Osteoblast (primary cell): ENCODE data around the gene CADM4. TPM values are rescaled to one million over a fixed set of nuclear protein-coding genes. Genes with fewer than 3 reads are reported as not detected.

ENCODE experiments used
- DNase-seq: peaks from one replicate; pipeline ENCODE4 v3.0.0; 2011; ENCODE audit warnings: low spot score, mixed read lengths; ENCODE audit not compliant: insufficient read length; ENCODE audit errors: missing footprints
- H2AFZ ChIP-seq: 2 replicates; pipeline ENCODE4 v1.6.0; 2011; ENCODE audit warnings: mild to moderate bottlenecking, low read length
- H3K27ac ChIP-seq: 2 replicates; pipeline ENCODE4 v1.5.1; 2011; ENCODE audit warnings: mild to moderate bottlenecking, low read depth, low read length, moderate library complexity
- H3K27me3 ChIP-seq: 2 replicates; pipeline ENCODE4 v1.6.0; 2012; ENCODE audit warnings: mild to moderate bottlenecking, control low read depth, inconsistent platforms, low read length, moderate library complexity; ENCODE audit not compliant: insufficient read depth
- H3K36me3 ChIP-seq: 2 replicates; pipeline ENCODE4 v1.5.1; 2011; ENCODE audit warnings: mild to moderate bottlenecking, low read length, control low read depth, moderate library complexity; ENCODE audit not compliant: insufficient read depth
- H3K4me1 ChIP-seq: 2 replicates; pipeline ENCODE4 v1.5.1; 2011; ENCODE audit warnings: mild to moderate bottlenecking, low read length, control low read depth, moderate library complexity; ENCODE audit not compliant: insufficient read depth
- H3K4me2 ChIP-seq: 2 replicates; pipeline ENCODE4 v1.6.0; 2011; ENCODE audit warnings: mild to moderate bottlenecking, low read length; ENCODE audit not compliant: insufficient read depth
- H3K4me3 ChIP-seq: fragments of 200-600 bp; sonication (generic); 3 replicates; pipeline ENCODE4 v1.5.1; 2012; ENCODE audit warnings: mild to moderate bottlenecking, low read length, inconsistent platforms; ENCODE audit not compliant: insufficient read depth
- H3K79me2 ChIP-seq: 2 replicates; pipeline ENCODE4 v1.6.0; 2012; ENCODE audit warnings: mild to moderate bottlenecking, low read length, control low read depth, inconsistent platforms; ENCODE audit not compliant: insufficient read depth
- H3K9me3 ChIP-seq: 2 replicates; pipeline ENCODE4 v1.5.1; 2011; ENCODE audit warnings: low read depth, low read length, control low read depth
- H4K20me1 ChIP-seq: 2 replicates; pipeline ENCODE4 v1.6.0; 2012; ENCODE audit warnings: mild to moderate bottlenecking, low read length, control low read depth; ENCODE audit not compliant: insufficient read depth
- CTCF ChIP-seq: IDR thresholded peaks from 2 replicates; pipeline ENCODE4 v1.5.1; 2011; ENCODE audit warnings: mild to moderate bottlenecking, low read depth, low read length, moderate library complexity; ENCODE audit errors: extremely low read depth
- total RNA-seq: library from RNA; depleted of rRNA; stranded (reverse); fragments of >200 nt; gene quantifications from 2 replicates; pipeline ENCODE4 v1.2.3, GENCODE V29; 2012

The CADM4 gene
- total RNA-seq, 1 donor, result 1.4 TPM

- peaks cover 75% of the 10 kb centered on the region for H3K36me3 ChIP-seq
- DNase-seq, result no peak
- H3K27ac ChIP-seq, result no peak overlapping the region
- H3K79me2 ChIP-seq, result peaks cover 74% of the 10 kb centered on the region
- no peak overlapping the region for H3K4me2 ChIP-seq
- no peak overlapping the region for H2AFZ ChIP-seq
- TF ChIP-seq CTCF, result no peak
- peaks cover 8% of the 10 kb centered on the region for H3K4me1 ChIP-seq
- H3K27me3 ChIP-seq, result no peaks in the 10 kb centered on the region
- H4K20me1 ChIP-seq, result peaks cover 33% of the 10 kb centered on the region
- no peaks in the 10 kb centered on the region for H3K9me3 ChIP-seq
- H3K4me3 ChIP-seq, result no peak overlapping the region
Measured at GRCh38 chr19:43664018-43664417, 24.4 kb upstream of the CADM4 start.

GRCh38 chr19:43662487-43662886 lies 22.8 kb upstream of the CADM4 start:
- Histone ChIP-seq H2AFZ (no peak overlapping the region), H3K4me2 (no peak overlapping the region), H3K27me3 (no peaks in the 10 kb centered on the region), H3K36me3 (peaks cover 85% of the 10 kb centered on the region), H3K9me3 (no peaks in the 10 kb centered on the region), H4K20me1 (peaks cover 35% of the 10 kb centered on the region), H3K4me3 (no peak overlapping the region), H3K4me1 (peaks cover 2% of the 10 kb centered on the region), H3K27ac (no peak overlapping the region), H3K79me2 (peaks cover 81% of the 10 kb centered on the region)
- DNase-seq, result no peak
- TF ChIP-seq CTCF, result peak; percentile 52

GRCh38 chr19:43660971-43661360 lies 21.3 kb upstream of the CADM4 start:
- Histone ChIP-seq H3K27me3 (no peaks in the 10 kb centered on the region), H3K9me3 (no peaks in the 10 kb centered on the region), H2AFZ (no peak overlapping the region), H3K4me2 (no peak overlapping the region), H3K27ac (no peak overlapping the region), H3K36me3 (peaks cover 84% of the 10 kb centered on the region), H3K4me1 (no peaks in the 10 kb centered on the region), H3K4me3 (no peak overlapping the region), H4K20me1 (peaks cover 32% of the 10 kb centered on the region), H3K79me2 (peaks cover 75% of the 10 kb centered on the region)
- TF ChIP-seq CTCF, result no peak
- no peak for DNase-seq

GRCh38 chr19:43660301-43660970 lies 20.8 kb upstream of the CADM4 start:
- no peak overlapping the region for H3K4me2 ChIP-seq
- TF ChIP-seq CTCF, result no peak
- peaks cover 70% of the 10 kb centered on the region for H3K79me2 ChIP-seq
- DNase-seq, result no peak
- H3K9me3 ChIP-seq, result no peaks in the 10 kb centered on the region
- no peak overlapping the region for H3K4me3 ChIP-seq
- H2AFZ ChIP-seq, result no peak overlapping the region
- H4K20me1 ChIP-seq, result peaks cover 32% of the 10 kb centered on the region
- H3K4me1 ChIP-seq, result no peaks in the 10 kb centered on the region
- no peaks in the 10 kb centered on the region for H3K27me3 ChIP-seq
- peaks cover 85% of the 10 kb centered on the region for H3K36me3 ChIP-seq
- H3K27ac ChIP-seq, result no peak overlapping the region
